HG03565 (cell line): ENCODE measurements around the gene PDZRN4.

Experiments
- ATAC-seq: cut with Tn5 transposase; IDR thresholded peaks from one replicate; pipeline ENCODE4 v1.9.1; 2021; ENCODE audit warnings: mild to moderate bottlenecking, moderate library complexity; ENCODE audit not compliant: unreplicated experiment

The PDZRN4 gene

DNA sequence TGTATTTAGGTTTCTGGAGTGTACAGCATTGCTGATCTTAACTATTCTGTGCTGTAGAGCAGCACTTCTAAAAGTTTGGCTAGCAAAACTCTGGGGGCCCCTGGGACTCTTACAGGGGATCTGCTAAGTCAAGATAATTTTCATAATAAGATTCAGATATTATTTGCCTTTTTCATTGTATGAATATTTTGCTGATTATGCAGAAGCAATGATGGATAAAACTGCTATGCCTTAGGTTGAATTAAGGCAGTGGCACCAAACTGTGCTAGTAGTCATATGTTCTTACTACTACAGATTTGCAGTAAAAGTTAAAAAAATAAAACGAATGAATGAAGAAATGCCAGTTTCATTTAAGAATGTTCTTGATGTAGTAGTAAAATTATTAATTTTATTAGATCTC, 160.1 kb downstream of the PDZRN4 start:
- no peak for ATAC-seq

DNA sequence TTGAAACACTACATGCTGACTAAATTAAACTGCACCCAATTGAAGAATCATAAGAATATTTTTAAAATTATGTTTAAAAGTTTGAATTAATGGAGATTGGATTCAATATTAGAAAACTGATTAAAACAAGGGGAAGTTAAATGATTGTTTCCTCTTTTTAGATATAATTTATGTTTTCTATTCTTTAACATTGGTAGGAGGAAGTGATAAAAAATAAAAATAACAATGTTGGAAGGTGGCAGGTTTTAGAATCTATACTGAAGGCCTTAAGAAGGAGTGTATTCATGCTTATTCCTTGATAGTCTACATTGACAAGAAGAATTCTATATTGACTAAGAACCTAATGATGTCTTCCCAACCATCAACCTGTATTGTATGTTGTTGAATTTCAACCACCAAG, 168.1 kb downstream of the PDZRN4 start:
- no peak for ATAC-seq

DNA sequence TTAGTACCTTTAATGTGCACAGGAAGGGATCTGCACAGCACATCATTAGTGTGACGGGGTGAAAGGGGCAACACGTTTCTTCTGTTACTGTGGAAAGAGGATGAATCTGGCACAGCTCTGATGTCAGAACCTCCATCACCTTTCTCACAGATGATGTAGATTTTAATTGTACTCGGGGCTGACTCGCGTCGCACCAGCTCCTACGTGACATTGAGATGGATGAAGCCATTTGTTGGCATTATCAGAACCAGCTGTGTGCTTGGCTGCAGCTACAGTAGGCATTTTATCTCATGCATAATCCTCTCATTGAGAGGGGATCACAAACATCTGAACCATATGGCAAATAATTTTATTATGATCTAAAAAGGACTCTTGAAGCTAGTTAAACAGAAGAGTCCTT, 173.6 kb downstream of the PDZRN4 start:
- no peak for ATAC-seq

DNA sequence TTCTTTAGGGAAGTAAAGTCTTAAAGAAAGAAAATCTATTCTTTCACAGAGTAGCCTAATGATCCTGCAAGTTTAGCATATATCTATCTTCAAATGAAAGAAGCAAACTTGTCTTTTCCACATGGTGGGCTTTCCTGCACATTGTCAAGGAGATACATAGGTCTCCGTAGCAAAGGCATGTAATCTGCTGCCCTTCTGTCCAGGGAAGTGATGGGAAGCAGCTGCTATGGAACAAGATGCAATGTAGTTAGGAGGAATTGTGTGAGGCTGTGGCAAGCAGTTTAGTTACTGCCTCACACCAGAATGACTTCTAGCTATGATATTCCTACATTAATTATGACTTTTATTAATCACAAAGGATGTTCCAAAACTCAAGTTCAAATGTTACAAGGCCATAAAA, 174.4 kb downstream of the PDZRN4 start:
- no peak for ATAC-seq

DNA sequence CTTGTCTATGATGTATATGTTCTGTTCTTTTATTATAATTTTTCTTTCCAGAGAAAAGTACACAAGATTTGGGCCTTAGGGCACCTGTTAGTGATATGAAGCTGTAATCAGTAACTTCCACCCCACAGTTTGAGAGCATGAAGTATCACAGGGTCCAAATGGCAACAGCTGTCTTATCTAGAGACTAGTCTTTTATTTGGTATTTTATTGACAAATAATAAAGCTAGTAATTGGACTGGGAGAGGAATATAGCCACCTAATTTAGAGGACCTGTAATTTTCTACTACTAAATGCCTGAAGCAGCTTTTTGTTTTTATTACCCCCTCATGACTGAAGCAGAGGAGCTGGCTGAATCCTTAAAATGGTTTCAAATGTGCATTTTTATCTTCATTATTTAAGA, 174.8 kb downstream of the PDZRN4 start:
- ATAC-seq, result no peak

DNA sequence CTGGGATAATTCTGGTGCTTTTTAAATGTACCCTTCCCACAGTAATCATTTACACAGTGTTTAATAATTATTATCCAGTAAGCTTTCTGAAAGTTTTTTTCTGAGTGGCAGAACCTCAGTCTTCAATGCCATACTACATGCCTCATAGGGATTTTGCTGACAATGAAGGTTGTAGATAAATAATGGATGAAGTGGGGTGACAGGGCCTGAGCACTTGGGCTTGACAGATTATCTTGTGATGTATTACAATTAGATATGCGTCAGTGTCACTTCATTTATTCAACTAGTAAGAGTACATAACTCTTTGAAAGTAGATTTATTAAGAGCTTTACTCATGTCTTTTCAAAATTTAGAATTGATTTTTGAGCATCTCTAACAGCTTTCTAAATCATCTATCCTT, 176.1 kb downstream of the PDZRN4 start:
- ATAC-seq, result no peak

DNA sequence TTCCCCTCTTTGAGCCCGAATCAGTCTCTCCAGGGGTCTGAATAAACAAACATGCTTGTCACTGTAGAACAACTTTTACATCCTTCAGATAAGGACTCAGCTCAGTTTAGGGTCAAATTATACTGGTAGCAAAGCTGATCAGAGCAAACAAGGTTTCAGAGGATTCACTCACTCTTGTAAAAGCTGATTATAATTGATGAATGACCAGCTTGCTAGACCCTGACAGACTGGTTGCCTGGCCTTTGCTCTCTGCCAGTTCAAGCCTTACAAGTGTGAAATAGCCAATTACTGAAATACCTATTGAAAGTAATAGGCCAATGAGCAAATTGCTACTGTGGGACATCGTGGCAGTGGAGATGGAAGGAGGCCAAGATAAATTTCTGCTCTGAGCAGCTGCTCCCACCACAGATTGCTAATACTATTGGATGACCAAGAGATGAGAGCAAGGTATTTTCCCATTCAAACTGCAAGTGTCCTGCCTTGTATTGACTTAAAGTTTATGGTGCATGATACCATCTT, 177.6 kb downstream of the PDZRN4 start:
- ATAC-seq, result no peak

DNA sequence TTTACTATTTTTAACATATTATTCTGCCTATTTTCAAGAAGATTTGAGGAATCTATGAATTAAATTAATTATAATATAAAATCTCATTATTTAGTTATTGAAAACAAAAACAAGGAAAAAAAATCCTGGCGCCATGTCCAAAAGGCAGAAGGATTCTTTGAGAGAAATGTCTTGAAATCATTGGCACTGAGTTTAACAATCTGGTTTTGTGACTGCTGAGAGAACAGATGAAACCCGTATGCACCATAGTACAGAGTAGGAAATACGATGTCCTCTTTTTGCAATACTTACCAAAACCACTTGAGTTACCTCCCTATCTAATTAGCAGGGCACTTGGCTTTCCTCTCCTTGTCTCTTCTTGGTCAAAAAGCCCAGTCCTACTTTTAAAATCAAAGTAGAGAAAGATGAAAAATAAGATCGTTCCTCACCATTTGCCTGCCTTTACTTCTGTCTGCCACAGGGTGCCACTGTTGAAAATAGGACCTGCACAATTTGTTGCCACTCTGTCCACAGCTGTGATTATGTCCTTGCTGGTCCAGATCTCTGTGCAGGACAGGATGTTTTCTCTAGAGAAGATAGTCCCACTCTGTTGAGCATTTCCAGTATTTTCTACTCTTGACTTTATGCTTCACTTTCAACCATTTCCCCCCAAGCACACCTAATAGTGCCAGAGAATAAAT, 179.7 kb downstream of the PDZRN4 start:
- no peak for ATAC-seq

DNA sequence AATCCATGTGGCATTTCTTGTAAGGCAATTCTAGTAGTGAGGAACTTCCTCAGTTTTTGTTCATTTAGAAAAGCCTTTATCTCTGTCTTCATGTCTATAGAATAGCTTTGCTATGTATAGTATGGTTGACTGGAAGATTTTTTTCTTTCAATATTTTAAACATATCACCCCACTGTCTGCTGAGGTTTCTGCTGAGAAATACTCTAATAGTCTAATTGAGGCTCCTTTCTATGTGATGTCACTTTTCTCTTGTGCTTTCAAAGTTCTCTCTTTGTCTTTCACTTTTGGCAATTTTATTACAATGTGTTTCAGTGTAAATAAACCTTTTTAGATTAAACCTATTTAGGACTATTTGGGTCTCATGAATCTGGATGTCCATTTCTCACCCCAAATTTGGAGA, 192.8 kb downstream of the PDZRN4 start:
- no peak for ATAC-seq

DNA sequence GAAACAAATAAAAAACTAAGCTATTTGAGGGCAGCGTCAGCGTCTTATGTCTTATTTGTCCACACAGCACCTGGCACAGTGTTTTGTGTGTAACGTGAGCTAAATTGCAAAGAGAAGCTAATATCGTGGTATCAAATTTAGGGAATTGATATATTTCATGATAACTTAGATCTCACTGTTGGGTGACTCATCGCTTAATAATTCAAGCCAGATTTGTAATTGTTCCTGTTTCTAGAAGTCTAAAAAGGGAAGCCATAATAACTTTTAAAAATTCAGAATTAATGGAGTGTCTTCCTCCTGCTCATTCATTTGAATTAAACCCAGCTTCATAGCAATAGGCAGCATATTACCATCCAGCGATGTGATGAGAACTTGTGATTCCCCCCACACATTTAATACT, 214.7 kb downstream of the PDZRN4 start:
- ATAC-seq, result no peak

DNA sequence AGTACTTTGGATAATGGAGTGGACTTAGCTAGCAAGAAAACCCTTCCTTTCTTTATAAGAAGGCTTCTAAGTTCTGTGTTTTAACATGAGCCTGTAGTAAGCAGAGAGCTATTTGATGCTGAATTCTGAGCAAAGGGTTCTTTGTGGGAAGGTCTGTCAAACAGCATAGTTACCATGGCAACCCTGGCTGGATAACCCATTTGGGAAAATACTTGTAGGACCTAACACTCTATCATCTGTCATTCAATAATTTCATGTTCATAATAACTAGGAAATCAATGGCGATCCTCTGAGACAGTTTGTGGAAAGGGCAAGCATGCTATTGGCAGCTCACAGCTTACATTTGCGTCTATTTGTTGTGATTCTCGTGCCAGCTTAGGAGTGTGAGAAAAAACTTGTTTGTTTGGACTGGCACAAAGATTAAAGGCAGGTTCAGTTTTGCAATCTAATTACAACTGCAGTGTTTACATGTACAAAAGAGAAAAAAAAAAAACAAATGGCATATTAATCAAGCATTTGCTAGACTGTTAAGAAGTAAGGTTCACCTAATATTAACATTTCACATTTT, 219.2 kb downstream of the PDZRN4 start:
- no peak for ATAC-seq

DNA sequence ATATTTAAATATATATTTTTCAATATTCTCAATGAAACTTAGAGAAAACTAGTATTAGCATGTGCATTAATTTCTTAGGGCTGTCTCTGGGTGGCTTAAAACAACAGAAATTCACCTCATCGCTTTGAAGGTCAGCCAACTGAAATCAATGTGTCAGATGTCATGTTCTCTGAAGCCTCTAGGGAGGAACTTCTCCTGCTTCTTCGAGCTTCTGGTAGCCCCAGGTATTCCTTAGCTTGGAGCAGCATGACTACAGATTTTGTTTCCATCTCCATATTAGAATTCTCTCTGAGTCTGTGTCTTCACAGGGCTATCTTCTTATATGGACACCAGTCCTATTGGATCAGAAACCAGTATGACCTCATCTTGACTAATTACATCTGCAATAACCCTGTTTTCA, 221.5 kb downstream of the PDZRN4 start:
- no peak for ATAC-seq

DNA sequence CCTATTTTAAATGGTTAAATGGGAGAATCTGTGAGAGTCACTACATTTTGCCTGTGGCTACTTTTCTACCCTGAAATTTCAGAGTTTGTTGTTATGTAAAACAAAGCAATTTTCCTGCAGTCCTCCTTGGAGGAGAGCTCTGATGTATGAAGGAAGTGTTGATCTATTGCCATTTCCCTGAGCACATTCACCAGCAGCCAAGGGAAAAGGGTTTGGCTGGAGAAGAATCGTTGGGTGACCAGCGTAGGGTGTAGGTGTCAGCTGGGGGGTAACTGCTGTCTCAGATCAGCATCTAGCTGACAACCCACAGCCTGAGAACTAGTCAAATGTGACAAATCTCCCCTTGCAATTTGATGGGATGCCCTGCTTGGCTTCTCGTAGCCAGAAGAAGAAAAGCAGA, 230.5 kb downstream of the PDZRN4 start:
- ATAC-seq, result no peak

DNA sequence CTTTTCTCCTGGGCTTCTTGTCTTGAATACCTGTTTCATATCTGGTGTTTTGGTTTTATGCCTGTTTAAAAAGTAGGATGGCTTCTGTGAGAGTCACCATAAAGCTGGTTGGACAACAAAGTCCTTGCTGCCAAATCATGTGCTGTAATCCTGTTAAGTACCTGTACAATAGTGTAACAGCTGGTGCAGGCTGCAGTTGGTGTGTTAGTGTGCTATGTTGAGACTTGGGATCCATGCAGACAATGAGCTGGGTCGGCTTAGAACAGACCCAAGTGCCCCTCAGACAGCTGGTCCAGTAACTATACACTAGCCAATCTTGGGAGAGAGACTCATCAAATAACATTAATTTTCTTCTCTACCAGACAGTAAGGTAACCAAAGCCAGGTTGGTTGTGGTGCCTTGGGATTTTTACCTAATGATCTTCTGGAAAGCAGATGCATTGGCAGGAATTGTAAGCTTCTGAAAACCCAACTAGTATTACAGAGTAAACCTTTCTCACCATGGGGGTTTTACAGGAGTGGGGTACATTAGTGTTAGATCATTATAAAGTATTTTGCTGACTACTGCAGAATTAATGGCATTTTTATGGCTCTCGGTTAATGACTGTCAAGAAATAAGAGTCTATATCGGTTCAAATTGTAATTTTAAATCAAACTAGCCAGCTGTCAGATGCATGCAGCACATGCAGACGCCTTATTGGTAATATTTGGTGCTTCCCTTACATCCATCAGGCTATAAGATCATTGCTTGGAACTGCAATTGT, 231.2 kb downstream of the PDZRN4 start:
- ATAC-seq, result no peak

DNA sequence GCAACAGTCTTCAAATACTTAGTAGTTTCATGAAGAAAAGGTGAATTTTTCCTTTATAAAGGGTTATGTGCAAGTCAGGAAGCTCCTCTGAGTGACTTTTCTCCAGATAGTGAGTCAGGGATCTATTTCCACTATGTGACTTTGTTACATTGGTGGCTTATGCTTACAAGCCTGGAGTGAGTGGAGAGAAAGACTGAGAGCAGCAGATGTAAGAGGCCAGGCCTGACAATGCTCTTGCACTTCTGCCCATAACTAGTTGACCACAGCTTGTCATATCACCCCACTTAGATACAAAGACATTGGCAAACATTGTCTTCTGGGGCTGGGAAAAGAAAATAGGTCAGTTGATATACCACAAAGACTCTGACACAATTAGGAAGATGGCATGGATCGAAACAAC, 236.5 kb downstream of the PDZRN4 start:
- no peak for ATAC-seq

DNA sequence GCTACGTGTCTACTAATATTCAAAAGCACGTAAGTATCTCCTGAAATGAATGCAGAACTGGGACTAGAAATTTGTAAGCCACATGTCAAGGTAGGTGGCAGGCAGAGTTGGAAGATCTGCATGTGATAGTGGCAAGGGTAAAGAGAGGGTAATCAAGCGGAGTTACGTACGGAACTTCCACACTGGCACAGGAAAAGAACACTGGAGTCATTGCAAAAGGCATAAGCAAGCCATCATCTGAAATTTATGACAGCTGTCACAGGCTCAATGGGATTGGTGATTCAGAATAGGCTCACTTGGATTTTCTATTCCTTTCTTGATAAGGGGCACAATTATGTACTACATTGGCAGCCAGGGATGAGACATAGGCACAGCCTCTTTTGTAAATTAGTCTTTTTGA, 245.3 kb downstream of the PDZRN4 start:
- no peak for ATAC-seq

DNA sequence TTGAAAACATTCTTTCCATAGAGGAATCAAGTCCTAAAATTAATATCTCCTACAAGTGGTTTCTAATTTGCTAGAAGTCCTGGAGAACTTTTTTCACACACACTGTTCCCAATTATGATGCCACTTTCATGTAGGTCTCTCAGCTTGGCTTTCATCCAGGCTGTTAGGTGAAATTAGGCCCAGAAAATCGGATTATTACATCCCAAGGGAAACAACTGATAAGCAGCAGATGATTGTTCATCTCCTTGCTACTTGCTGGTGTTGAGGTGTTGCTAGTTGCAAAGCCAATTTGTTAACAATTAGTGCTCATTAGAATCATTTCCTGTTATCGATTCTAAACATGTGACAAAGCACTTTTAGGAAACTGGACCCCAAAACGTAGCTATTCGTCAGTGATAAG, 248.0 kb downstream of the PDZRN4 start:
- no peak for ATAC-seq

DNA sequence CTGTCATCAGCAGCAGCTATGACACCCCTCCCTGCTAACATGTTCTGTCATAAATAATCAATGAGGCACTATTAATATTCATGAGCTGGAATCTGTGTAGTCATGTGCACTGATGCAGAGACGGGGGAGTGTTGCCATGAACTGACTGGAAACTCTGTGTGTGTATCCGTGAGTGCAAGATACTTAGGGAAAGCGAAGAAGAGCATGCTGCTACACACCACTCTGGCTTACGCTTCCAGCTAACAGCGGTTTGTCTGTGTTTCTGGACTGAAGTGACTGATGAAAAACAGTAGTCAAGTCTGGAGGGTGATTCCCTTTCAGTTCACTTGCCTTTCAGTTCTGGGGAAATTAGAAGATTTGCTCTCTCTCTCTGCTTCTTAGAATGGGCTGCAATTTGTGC, 249.4 kb downstream of the PDZRN4 start:
- ATAC-seq, result no peak

DNA sequence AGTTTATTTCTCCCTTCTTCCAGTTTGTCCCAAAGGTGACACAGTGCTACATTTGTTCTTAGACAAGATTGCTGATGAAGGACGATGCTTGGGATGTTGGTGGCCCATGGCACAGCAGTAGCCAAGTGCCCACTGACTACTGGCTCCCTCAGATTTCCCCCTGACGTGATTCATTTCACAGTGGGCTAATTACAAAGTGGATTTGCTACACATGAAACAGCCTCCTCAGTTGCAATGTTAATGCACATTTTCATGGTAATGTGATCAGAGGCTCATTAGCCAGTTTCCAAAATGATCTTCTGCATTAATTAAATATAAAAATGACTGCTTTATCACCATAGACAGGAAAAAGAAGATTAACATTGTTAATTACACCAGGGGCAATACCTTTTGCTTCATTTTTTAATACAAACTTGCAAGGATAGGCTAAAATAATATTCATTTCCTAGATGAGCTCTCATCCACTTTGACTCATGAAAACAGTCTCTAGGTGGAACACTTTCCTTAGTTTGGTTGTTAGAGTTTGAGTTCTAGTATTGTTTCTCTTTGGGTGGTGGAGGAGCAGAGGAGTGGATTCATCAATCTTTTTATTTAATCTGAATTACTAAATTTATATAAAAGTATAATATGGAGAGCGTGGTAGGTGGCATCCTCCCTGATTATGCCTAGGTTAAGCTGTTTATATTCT, 250.9 kb downstream of the PDZRN4 start:
- ATAC-seq, result no peak

DNA sequence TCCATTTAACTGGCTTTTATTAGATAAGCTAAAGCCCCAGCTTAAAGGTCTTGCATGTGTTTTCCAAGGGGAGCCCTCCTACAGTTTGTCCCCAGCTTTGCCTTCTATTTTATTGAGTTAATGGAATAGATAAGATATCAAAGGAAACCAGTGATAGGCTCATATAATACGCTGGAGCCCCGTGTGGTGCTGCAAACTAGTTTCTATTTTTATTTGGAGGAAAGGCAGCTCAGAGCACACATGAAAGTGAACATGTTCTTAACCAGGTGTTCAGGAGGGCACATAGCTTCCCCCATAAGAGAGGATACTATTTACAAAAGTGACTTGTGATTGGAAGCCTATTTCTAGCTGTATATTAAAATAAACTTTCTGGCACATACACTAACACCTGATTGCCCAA, 251.7 kb downstream of the PDZRN4 start:
- no peak for ATAC-seq

DNA sequence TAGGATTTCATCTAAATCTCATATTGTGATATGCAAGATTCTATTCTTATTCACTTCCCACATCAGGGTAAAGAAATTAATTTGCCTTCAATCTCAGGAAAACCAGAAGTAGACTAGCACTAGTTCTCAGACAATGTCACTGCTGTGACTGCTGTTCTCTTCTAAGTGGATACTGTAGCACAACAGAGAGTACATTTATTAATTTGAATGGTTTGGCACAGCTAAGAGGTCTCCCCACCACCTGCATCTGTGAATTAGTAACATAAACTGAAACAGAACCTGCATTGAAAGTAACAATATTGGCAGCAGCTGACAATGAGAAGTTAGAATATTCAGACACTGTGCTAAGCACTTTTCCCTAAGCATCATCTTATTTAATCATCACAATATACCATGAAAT, 253.1 kb downstream of the PDZRN4 start:
- ATAC-seq, result no peak

DNA sequence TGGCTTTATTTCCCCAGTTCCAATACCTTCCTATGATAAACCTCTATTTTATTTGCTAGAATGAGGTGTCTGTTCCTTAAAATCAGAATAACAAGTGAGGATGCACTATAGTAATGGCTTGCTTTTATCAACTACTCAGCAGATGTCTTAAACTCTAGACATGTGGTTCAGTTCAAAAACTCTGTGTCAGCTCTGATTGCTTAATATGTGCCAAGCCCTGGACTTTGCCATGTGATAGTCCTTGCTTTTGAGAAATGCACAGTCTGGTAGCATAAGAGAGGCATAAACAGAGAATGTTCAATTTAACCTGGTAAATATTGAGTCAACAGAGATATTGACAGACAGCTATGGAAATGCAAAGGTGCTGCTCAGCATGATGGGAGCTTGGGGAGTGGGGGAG, 254.8 kb downstream of the PDZRN4 start:
- no peak for ATAC-seq
